ENCODE data around the gene SFMBT2. TPM values are rescaled to one million over a fixed set of nuclear protein-coding genes. Genes with fewer than 3 reads are reported as not detected.

SFMBT2 gene
- total and polyA plus RNA-seq, 10 of the 15 experiments (the other 5 are each of a cell fraction or from before 2014, with no cell fraction given) = 2.8 to 29.6 (median 15.1) TPM

- H3K79me2 ChIP-seq (ENCODE audit: control insufficient read depth, insufficient read depth, low read length) = no peaks in the 10 kb centered on the region
- H3K4me2 ChIP-seq (ENCODE audit: control insufficient read depth, insufficient read depth) = no peak overlapping the region
- intact Hi-C loops (cut with micrococcal nuclease; ENCODE audit: unreplicated experiment) = no loop called here
- 47% methylated on average over 2 of the region's 2 CpGs for WGBS (ENCODE audit: insufficient coverage, insufficient replicate concordance, low lambda C conversion rate, missing lambda C conversion rate)
- SMC1A ChIA-PET (ENCODE audit: uncharacterized antibody, unreplicated experiment) = interaction anchor here (1.4 kb wide), 1 partner anchor 13 kb away, joined by 5 read pairs; no protein-coding TSS in a partner anchor
- POLR2A ChIA-PET = interaction anchor here (0.6 kb wide), 1 partner anchor 264 kb away, joined by 5 read pairs; no protein-coding TSS in a partner anchor
- ATAC-seq (no peak), DNase-seq (ENCODE audit: low read depth, low spot score) (no peak), FAIRE-seq (no peak)
- H3K27ac ChIP-seq (ENCODE audit: control insufficient read depth, insufficient read depth) = no peak overlapping the region
- TF ChIP-seq NR2C1 (IDR thresholded peaks at IDR 0.05) = no peak
- TF ChIP-seq ZZZ3 (IDR thresholded peaks at IDR 0.05; ENCODE audit: control insufficient read depth, insufficient read length, low read depth) = no peak
- no peak for TF ChIP-seq POLR2AphosphoS2 (IDR thresholded peaks at IDR 0.05; ENCODE audit: low read depth, low read length)
- TF ChIP-seq RBBP5 (conservative IDR thresholded peaks at IDR 0.05) = no peak
- TF ChIP-seq WRNIP1 (IDR thresholded peaks at IDR 0.05; ENCODE audit: borderline replicate concordance, low read depth, low read length) = no peak
- TF ChIP-seq GATAD2B (conservative IDR thresholded peaks at IDR 0.05; ENCODE audit: low read depth) = no peak
- TF ChIP-seq BACH1 (IDR thresholded peaks at IDR 0.05; ENCODE audit: borderline replicate concordance) = no peak
- no peak for TF ChIP-seq FOS (IDR thresholded peaks at IDR 0.05; ENCODE audit: borderline replicate concordance, extremely low read depth, insufficient read length)
- no peak for TF ChIP-seq RAD21 (IDR thresholded peaks at IDR 0.05; ENCODE audit: insufficient read depth, low read depth, low read length)
- TF ChIP-seq SMAD1 (IDR thresholded peaks at IDR 0.05; ENCODE audit: low read depth, partially characterized antibody) = no peak
- TF ChIP-seq NFXL1 (IDR thresholded peaks at IDR 0.05; ENCODE audit: borderline replicate concordance) = no peak
- no peak for TF ChIP-seq ZNF384 (IDR thresholded peaks at IDR 0.05; ENCODE audit: borderline replicate concordance, low read depth, low read length)
- no peak for TF ChIP-seq CTCF (IDR thresholded peaks at IDR 0.05 in 2 of 3, conservative IDR thresholded peaks at IDR 0.05 in 1 of 3; ENCODE audit: control insufficient read depth in 2 of 3, extremely low read depth in 1 of 3, insufficient read depth in 1 of 3, low read depth in 3 of 3, low read length in 3 of 3)
- TF ChIP-seq E4F1 (IDR thresholded peaks at IDR 0.05; ENCODE audit: borderline replicate concordance, partially characterized antibody) = no peak
- no peak overlapping the region for H3K4me3 ChIP-seq
- CTCF ChIA-PET = interaction anchor here (0.6 to 2.0 kb wide), 5 partner anchors 9 to 1001 kb away, joined by 3 to 6 read pairs (median 3); no protein-coding TSS in a partner anchor
- no TSS peak for BruUV-seq (replicated peaks)
- no peak overlapping the region for H3K9ac ChIP-seq (ENCODE audit: control insufficient read depth, insufficient read depth, low read length)
- H4K20me1 ChIP-seq (ENCODE audit: control insufficient read depth, insufficient read depth) = no peaks in the 10 kb centered on the region
- no peaks in the 10 kb centered on the region for H3K9me3 ChIP-seq (replicated peaks; ENCODE audit: control insufficient read depth, insufficient read depth, low read length)
- RAD21 ChIA-PET (ENCODE audit: unreplicated experiment) = no interaction called here
- no peaks in the 10 kb centered on the region for H3K27me3 ChIP-seq (replicated peaks in 1 of 2; ENCODE audit: control insufficient read depth in 2 of 2, insufficient read depth in 2 of 2, low read length in 1 of 2)
- H3K4me1 ChIP-seq (ENCODE audit: control insufficient read depth, insufficient read depth, low read length) = peaks cover under 1% of the 10 kb centered on the region; the same call in 1 of the 2 replicates
- H3K36me3 ChIP-seq (ENCODE audit: control insufficient read depth in 2 of 2, insufficient read depth in 2 of 2, low read length in 1 of 2) = no peaks in the 10 kb centered on the region
- in situ Hi-C loops (cut with MboI) = no loop called here
- H2AFZ ChIP-seq (ENCODE audit: control insufficient read depth, low read depth, low read length) = no peak overlapping the region
Observed at GRCh38 chr10:7152341-7152740, 258.5 kb downstream of the SFMBT2 start.
